ENCODE data around the gene AADAC.

Gene AADAC

GRCh38 chr3:151852074-151852811 lies 38.3 kb downstream of the AADAC start:
- no peaks in the 10 kb centered on the region for H3K4me1 Mint-ChIP-seq
- H3K27ac Mint-ChIP-seq = no peak overlapping the region
- peaks cover 37% of the 10 kb centered on the region for H3K9me3 Mint-ChIP-seq
- no peak for TF ChIP-seq CTCF (IDR thresholded peaks at IDR 0.05; ENCODE audit: unreplicated experiment in 3 of 3)
- H3K4me3 Mint-ChIP-seq = no peak overlapping the region
- peaks cover 3% of the 10 kb centered on the region for H3K27me3 Mint-ChIP-seq (ENCODE audit: low read depth)
- H3K36me3 Mint-ChIP-seq (ENCODE audit: low read depth) = peaks cover 5% of the 10 kb centered on the region

DNA sequence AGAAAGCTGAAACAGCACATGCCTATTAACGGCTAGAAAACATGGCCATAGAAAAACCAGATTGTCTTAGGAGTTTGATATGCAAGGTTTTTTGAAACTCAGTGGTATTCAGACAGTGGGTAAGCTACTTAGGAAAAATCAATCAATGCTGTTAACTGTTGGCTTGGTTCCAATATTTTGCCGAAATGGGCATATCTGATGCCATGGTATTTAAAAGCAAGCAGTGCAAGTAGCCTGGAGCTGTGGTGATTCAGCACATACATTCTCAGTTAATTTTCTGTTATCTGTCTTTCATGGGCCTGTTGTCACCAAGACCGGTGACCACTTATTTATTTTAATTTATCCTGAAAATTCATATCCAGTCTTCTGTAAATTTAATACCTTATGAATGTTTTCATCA lies 42.2 kb downstream of the AADAC start:
- Mint-ChIP-seq H3K27me3 (ENCODE audit: low read depth) (peaks cover 3% of the 10 kb centered on the region), H3K27ac (no peak overlapping the region), H3K4me1 (peaks cover 12% of the 10 kb centered on the region), H3K36me3 (ENCODE audit: low read depth) (no peaks in the 10 kb centered on the region), H3K4me3 (no peak overlapping the region), H3K9me3 (peaks cover 11% of the 10 kb centered on the region)
- no peak for TF ChIP-seq CTCF (IDR thresholded peaks at IDR 0.05; ENCODE audit: unreplicated experiment in 3 of 3)

DNA sequence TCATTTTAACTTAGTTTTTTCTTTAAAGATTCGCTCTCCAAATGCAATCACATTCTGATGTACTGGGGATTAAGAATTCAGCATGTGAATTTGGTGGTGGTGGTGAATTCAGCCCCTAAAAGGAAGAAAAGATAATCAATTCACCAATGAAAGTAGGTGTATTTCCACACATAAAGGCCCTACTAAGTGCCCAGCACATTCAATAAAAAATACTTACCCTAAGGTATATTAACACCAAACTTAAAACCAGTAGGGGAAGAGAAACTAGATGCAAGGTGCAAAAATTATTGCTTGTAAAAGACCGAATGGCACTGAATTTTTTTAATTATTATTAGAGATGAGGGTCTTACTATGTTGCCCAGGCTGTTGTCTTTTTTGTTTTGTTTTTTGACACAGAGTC lies 42.7 kb downstream of the AADAC start:
- peaks cover 12% of the 10 kb centered on the region for H3K4me1 Mint-ChIP-seq
- no peak for TF ChIP-seq CTCF (IDR thresholded peaks at IDR 0.05; ENCODE audit: unreplicated experiment in 3 of 3)
- H3K4me3 Mint-ChIP-seq = no peak overlapping the region
- peaks cover 3% of the 10 kb centered on the region for H3K27me3 Mint-ChIP-seq (ENCODE audit: low read depth)
- no peaks in the 10 kb centered on the region for H3K36me3 Mint-ChIP-seq (ENCODE audit: low read depth)
- H3K9me3 Mint-ChIP-seq = peaks cover 7% of the 10 kb centered on the region
- no peak overlapping the region for H3K27ac Mint-ChIP-seq

GRCh38 chr3:151859233-151859673 lies 45.3 kb downstream of the AADAC start:
- peaks cover 3% of the 10 kb centered on the region for H3K27me3 Mint-ChIP-seq (ENCODE audit: low read depth)
- H3K36me3 Mint-ChIP-seq (ENCODE audit: low read depth) = no peaks in the 10 kb centered on the region
- TF ChIP-seq CTCF (IDR thresholded peaks at IDR 0.05; ENCODE audit: unreplicated experiment in 3 of 3) = no peak
- H3K9me3 Mint-ChIP-seq = no peaks in the 10 kb centered on the region
- peak overlapping the region; percentile 85 to 96 (median 92) for H3K27ac Mint-ChIP-seq
- peaks cover 16% of the 10 kb centered on the region for H3K4me1 Mint-ChIP-seq
- H3K4me3 Mint-ChIP-seq = no peak overlapping the region

DNA sequence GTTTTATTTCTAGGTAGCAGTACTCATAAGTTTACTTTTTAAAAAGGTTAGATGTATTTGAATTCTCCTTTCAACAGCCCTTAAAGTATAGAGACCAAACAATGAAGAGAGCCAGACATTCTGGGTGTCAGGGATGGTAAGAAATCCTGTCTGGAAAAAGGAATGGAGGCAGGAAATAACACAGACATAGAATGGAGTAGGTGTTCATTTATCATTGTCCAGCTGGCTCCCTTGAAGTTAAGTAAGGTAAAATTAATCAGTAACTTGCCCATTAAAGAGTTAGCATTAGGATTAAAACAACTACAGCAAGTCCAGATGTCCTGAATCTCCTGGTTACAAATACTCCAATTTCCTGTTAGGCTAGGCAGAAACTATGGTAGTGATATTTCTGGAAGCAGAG lies 46.0 kb downstream of the AADAC start:
- Mint-ChIP-seq H3K36me3 (ENCODE audit: low read depth) (no peaks in the 10 kb centered on the region), H3K27me3 (ENCODE audit: low read depth) (peaks cover 3% of the 10 kb centered on the region), H3K27ac (peak overlapping the region; percentile 85 to 96 (median 92)), H3K4me3 (no peak overlapping the region), H3K9me3 (no peaks in the 10 kb centered on the region), H3K4me1 (peaks cover 16% of the 10 kb centered on the region)
- TF ChIP-seq CTCF (IDR thresholded peaks at IDR 0.05; ENCODE audit: unreplicated experiment in 3 of 3) = no peak

GRCh38 chr3:151863611-151864010 lies 49.7 kb downstream of the AADAC start:
- Mint-ChIP-seq H3K36me3 (ENCODE audit: low read depth) (no peaks in the 10 kb centered on the region), H3K9me3 (no peaks in the 10 kb centered on the region), H3K27ac (peak overlapping the region in 1 of 3 experiments; percentile 31), H3K27me3 (ENCODE audit: low read depth) (no peaks in the 10 kb centered on the region), H3K4me1 (peaks cover 29% of the 10 kb centered on the region), H3K4me3 (no peak overlapping the region)
- TF ChIP-seq CTCF (IDR thresholded peaks at IDR 0.05; ENCODE audit: unreplicated experiment in 3 of 3) = no peak

Data from nephron (organoid).